GM19395 (cell line): ENCODE measurements around the gene ETF1.
A peak's percentile ranks its signal among the peaks of the same experiment; 100 is the strongest.
"Not testable (repeated sequence)": the region's sequence is repeated elsewhere in the genome, so short reads cannot be mapped to it uniquely, and the experiment has no call there.

Experiments used
- ATAC-seq: cut with Tn5 transposase; IDR thresholded peaks from one replicate; pipeline ENCODE4 v1.9.1; 2021; ENCODE audit warnings: mild to moderate bottlenecking, moderate library complexity; ENCODE audit not compliant: unreplicated experiment

ETF1 gene

DNA sequence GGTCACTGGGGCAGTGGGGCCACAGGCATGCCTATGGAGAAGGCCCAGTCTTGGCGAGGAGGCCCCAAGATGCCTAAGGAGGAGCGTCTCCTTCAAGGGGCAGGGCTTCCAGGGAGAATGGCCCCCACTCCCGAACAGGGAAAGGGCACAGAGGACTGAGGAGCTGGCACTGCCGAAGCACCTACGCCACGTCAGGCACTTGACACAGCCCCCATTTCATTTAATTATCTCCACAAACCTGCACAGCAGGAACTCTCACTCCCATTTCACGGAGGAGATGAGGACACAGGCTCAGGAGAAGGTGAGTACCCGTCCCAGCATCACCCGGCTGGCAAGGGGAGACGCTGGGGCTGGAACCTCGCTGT, 51.8 kb downstream of the ETF1 start:
- no peak for ATAC-seq

DNA sequence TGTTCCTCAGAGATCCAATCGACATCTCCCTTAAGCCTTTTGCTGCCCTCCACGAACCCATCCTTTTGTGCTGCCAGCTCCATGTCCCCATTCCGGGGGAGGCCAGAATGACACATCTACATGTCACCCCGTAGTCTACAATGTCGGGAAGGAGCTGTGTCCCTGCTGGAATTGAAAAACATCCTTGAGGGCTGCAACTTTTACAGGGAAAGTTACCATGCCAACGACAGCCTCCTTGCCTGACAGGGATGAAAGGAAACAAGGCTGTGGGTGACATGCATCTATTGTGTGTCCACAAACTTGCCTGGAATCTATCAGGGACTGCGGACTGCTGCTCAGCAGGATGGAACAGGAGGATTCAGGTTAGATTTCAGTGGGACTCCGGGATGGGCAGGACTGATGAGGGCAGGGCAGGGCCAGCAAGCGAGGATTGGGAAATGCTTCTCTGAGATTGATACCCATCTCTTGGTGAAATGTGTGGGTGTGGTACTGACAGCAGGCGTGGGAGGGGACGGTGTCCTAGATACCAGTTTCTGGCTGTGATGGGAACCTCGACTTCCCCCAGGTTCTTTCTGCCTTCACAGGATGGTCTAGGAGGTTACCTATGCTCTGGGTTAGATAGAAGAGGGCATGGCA, 52.3 kb downstream of the ETF1 start:
- no peak for ATAC-seq

DNA sequence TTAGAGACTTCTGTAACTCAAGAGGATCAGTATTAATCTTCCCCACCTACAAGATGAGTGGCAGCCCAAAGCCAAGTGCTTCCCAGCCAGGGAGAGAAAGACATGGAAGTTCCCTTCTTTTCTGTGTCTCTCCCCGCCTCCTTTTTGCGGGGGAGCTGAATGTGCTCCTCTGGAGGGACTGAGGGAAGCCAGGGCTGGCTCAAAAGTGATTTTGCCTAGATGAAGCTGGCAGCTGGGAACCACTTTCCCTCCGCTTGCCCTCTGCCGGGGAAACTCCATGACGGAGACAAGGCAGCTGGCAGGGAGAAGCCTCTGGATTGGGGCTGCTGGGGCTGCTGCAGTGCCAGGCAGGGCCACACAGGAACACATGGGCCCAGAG, 53.4 kb downstream of the ETF1 start:
- ATAC-seq: no peak

DNA sequence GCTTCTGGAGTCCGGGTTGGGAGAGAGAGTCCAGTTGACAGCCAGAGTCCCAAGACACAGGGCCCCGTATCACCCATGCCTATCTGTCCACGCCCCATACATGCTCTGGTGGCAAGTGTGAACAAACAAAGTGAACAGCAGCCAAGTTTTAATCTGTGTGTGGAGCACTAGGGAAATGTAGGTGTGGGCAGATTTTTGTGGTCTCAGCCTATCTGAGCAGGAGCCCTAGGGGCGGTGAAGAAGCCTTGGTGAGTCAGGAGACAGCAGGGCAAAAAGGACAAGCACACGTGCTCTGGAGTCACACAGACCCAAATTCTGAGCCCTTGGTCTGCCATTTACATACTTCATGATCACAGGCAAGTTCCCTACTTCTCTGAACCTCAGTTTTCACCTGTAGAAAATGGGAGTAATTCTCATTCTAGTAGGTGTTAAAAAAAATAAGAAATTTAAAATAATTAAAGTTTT, 54.5 kb downstream of the ETF1 start:
- ATAC-seq: no peak

DNA sequence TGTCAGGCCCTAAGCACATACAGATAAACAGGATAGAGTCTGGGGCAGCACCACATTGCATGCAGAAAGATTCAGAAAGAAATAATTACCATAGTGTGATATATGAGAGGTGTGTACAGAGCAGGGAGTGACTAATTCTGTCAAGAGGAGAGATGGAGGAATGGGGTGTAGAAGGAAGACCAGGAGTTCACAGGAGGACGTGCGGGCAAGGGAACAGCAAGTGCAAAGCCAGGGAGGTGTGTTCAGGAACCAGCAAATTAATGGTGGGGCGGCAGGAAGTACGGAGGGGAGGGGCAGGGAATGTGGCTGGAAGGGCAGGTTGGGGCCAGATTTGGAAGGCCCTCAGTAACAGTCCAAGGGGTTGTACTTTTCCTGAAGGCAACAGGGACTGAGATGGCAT, 60.4 kb downstream of the ETF1 start:
- no peak for ATAC-seq

DNA sequence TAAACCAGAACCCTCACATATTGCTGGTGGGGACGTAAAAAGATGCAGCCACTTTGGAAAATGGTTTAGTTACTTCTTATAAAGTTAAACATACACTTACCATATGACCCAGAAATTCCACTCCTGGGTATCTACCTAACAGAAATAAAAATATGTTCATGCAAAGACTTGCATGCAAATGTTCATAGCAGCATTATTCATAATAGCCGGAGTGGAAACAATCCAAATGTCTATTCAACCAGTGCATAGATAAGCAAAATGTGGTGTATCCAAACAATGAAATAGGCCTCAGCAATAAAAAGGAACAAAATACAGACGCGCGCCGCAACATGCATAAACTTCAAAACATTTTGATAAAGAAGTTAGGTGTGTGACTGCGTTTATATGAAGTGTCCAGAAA, 66.1 kb downstream of the ETF1 start:
- no peak for ATAC-seq

DNA sequence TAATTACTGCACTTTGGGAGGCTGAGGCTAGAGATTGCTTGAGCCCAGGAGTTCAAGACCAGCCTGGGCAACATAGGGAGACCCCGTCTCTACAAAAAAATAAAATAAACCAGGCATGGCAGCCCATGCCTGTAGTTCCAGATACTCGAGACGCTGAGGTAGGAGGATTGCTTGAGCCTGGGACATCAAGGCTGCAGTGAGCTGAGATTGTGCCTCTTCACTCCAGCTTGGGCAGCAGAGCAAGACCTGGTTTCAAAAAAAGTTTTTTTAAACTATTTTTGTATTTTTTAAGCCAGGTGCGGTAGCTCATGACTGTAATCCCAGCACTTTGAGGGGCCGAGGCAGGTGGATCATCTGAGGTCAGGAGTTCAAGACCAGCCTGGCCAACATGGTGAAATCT, 69.9 kb downstream of the ETF1 start:
- not testable (repeated sequence) for ATAC-seq

DNA sequence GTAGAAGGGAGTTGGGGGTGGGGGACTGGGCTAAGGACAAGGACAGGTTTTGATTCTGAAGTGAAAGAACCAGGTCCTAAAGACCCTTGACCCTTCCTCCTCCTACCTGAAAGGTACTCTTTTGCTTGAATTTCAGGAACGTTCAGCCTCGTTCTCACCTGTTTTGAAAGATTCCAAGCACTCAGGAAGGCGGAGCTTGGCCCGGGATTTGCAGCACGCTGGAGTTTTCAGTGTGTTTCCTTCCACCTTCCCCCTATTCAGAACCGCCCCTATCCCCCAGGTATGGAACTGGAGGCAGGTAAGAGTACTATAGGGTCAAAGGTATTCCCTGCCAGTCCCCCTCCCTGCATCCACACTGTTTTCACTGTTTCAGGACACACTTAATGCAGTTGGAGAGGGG, 70.7 kb downstream of the ETF1 start:
- ATAC-seq: no peak

DNA sequence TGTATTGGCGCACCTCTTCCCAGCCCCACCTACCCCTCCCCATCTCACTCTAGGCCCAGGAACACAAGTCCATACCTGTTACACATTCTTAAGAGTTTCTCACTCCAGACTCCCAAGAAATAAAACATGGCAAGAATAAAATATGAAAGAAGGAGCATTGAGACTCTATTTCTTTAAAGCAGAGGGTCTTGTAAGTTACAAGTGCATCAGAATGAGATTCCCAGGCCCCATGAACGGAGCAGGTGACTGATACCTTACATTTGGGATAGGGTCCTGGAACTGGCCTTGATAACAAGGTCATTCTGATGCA, 72.0 kb downstream of the ETF1 start:
- no peak for ATAC-seq

DNA sequence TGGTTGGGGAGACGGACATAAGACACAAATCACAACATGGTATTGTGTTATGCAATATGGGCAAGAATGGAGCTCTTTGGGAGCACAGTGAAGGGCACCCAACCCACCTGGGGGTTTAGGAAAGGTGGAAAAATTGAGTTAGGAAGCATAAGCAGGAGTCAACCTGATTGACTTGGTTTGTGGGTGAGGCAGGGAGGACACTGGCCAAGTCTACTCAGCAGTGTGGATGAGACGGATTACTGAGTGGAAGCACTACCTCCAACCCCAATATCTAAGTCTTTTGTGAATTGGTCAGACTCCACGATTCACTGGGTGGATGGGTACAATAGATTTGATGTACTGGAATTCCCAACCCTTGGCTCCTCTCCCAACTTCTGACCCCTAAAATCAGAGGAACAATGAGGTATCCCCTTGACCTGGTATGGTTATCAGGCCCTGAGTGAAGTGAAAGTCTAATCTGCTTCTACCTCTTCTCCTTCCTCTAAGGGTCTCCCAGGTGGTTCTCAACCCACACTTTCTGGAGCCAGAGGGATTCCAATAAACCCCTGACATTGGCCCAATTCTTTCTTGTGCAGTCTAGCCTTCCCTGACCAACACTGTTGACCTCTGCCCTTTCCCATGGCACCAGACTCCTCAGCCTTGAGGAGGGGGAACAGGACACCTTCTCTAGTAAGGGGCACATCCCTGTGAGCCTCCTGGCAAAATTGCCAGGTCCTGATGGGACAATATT, 72.5 kb downstream of the ETF1 start:
- no peak for ATAC-seq

DNA sequence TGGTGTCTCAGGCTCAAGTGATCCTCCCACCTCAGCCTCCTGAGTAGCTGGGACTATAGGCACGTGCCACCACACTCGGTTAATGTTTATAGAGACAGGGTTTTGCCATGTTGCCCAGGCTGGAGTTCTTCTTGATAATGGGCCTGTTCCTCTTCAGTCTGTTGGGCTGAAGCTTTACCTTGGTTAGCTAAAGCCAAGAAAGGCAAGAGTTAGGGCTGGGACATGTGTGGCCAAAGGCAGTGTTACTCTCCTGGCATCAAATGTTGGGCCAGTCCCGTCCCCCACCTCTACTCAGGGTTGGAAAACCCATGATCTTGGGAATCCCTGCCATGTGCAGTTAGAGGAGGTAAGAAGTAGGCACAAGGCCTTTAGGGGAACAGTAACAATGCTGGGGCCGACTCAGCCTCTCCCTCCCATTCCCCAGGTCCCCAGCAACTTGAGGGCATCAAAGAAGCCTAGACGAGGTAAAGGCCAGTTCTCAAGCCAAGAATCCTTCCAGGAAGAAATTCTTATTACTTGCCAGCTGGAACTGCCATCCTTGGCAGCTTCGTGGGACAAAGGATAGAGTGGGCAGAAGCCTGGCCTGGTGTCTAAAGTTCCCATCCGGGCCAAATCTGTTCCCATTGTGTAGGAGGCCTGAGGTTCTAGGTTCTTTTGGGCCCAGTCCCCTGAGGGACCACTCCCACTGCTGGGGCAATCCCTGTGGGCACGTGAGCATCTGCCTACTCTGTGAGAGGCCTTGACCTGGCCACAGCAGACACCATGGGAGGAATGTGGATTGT, 73.3 kb downstream of the ETF1 start:
- no peak for ATAC-seq

DNA sequence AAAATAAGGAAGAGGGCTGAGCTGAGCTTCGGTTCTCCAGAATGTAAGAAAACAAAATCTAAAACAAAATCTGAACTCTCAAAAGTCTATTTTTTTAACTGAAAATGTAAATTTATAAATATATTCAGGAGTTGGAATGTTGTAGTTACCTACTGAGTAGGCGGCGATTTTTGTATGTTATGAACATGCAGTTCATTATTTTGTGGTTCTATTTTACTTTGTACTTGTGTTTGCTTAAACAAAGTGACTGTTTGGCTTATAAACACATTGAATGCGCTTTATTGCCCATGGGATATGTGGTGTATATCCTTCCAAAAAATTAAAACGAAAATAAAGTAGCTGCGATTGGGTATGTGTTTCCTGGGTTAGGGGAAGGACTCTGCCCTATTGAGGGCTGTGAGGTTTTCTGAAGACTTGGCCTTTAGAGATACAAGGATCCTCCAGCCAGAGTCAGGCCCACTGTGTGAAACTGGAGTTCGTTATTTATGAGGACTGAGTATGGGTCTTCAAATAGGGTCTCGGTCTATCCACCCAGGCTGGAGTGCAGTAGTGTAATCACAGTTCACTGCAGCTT, 74.0 kb downstream of the ETF1 start:
- ATAC-seq: no peak

DNA sequence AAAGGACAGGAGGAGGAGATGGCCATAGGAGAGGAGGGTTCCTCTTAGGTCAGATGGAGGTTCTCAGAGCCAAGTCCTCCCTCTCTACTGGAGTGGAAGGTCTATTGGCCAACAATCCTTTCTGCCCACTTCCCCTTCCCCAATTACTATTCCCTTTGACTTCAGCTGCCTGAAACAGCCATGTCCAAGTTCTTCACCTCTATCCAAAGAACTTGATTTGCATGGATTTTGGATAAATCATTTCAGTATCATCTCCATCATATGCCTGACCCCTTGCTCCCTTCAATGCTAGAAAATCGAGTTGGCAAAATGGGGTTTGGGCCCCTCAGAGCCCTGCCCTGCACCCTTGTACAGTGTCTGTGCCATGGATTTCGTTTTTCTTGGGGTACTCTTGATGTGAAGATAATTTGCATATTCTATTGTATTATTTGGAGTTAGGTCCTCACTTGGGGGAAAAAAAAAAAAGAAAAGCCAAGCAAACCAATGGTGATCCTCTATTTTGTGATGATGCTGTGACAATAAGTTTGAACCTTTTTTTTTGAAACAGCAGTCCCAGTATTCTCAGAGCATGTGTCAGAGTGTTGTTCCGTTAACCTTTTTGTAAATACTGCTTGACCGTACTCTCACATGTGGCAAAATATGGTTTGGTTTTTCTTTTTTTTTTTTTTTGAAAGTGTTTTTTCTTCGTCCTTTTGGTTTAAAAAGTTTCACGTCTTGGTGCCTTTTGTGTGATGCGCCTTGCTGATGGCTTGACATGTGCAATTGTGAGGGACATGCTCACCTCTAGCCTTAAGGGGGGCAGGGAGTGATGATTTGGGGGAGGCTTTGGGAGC, 74.7 kb downstream of the ETF1 start:
- no peak for ATAC-seq

DNA sequence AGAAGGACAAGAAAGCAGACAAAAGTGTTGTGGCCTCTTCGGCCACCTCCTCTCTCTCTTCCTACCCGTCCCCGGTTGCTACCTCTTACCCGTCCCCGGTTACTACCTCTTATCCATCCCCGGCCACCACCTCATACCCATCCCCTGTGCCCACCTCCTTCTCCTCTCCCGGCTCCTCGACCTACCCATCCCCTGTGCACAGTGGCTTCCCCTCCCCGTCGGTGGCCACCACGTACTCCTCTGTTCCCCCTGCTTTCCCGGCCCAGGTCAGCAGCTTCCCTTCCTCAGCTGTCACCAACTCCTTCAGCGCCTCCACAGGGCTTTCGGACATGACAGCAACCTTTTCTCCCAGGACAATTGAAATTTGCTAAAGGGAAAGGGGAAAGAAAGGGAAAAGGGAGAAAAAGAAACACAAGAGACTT, 75.3 kb downstream of the ETF1 start:
- ATAC-seq: no peak

DNA sequence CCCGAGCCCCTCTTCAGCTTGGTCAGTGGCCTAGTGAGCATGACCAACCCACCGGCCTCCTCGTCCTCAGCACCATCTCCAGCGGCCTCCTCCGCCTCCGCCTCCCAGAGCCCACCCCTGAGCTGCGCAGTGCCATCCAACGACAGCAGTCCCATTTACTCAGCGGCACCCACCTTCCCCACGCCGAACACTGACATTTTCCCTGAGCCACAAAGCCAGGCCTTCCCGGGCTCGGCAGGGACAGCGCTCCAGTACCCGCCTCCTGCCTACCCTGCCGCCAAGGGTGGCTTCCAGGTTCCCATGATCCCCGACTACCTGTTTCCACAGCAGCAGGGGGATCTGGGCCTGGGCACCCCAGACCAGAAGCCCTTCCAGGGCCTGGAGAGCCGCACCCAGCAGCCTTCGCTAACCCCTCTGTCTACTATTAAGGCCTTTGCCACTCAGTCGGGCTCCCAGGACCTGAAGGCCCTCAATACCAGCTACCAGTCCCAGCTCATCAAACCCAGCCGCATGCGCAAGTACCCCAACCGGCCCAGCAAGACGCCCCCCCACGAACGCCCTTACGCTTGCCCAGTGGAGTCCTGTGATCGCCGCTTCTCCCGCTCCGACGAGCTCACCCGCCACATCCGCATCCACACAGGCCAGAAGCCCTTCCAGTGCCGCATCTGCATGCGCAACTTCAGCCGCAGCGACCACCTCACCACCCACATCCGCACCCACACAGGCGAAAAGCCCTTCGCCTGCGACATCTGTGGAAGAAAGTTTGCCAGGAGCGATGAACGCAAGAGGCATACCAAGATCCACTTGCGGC, 75.9 kb downstream of the ETF1 start:
- no peak for ATAC-seq

DNA sequence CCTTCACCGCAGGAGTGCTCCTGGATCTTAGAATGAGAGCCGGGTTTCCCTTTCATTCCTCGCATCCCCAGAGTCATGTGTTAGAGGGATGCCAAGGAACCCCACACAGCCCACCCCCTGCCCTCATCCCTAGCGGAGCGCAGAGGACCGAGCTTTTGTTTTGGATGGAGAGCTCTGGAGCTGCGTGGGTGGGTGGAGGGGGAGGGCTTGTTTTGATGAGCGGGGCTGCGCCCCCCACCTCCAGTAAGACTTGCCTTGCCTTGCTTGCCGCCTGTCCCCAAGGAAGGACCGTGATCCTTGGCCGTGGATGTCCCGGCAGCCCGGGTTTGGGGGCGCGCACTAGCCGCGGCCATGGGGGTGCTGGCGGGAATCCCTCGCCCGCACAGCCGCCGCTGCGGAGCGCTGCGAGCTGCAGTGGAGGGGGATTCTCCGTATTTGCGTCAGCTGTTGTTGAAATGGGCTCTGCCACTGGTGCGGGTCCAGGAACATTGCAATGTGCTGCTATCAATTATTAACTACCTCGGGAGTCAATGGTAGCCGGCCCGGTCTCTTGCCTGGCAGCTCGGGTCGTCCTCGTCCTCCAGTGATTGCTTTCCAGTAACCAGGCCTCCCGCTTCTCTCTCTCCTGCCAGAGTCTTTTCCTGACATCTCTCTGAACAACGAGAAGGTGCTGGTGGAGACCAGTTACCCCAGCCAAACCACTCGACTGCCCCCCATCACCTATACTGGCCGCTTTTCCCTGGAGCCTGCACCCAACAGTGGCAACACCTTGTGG, 76.7 kb downstream of the ETF1 start:
- no peak for ATAC-seq

DNA sequence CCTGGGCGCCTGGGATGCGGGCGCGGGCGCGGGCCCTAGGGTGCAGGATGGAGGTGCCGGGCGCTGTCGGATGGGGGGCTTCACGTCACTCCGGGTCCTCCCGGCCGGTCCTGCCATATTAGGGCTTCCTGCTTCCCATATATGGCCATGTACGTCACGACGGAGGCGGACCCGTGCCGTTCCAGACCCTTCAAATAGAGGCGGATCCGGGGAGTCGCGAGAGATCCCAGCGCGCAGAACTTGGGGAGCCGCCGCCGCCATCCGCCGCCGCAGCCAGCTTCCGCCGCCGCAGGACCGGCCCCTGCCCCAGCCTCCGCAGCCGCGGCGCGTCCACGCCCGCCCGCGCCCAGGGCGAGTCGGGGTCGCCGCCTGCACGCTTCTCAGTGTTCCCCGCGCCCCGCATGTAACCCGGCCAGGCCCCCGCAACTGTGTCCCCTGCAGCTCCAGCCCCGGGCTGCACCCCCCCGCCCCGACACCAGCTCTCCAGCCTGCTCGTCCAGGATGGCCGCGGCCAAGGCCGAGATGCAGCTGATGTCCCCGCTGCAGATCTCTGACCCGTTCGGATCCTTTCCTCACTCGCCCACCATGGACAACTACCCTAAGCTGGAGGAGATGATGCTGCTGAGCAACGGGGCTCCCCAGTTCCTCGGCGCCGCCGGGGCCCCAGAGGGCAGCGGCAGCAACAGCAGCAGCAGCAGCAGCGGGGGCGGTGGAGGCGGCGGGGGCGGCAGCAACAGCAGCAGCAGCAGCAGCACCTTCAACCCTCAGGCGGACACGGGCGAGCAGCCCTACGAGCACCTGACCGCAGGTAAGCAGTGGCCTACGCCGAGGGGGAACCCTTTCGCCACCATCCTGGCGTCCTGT, 77.5 kb downstream of the ETF1 start, which contains the start of gene EGR1:
Gene EGR1, plus strand, starts transcription at position 219 of the 864 bp plus-strand sequence. Its CDS starts 283 bp downstream, at position 502.
- ATAC-seq: peak; percentile 69
